ENCODE measurements around the gene B4GAT1. TPM values are rescaled to one million over a fixed set of nuclear protein-coding genes. Genes with fewer than 3 reads are reported as not detected.

The B4GAT1 gene
- total RNA-seq, 1 experiment from 2014 or later: 22.8 TPM

- CTCF ChIA-PET: interaction anchor here (0.7 kb wide), 1 partner anchor 876 kb away, joined by 6 read pairs; no protein-coding TSS in a partner anchor
- TF ChIP-seq CTCF (conservative IDR thresholded peaks at IDR 0.05) (no peak), EZH2 (IDR thresholded peaks at IDR 0.05; ENCODE audit: low read depth) (no peak)
- BruUV-seq (replicated peaks): no TSS peak
These were observed 25.8 kb upstream of the B4GAT1 start for GRCh38 chr11:66373265-66373664.

GRCh38 chr11:66371627-66372415 lies 24.4 kb upstream of the B4GAT1 start, which contains the start of gene SLC29A2:
SLC29A2 (minus strand) TSS chr11:66371760; CDS start chr11:66371591, 169 bp downstream.
- ChIA-PET CTCF (interaction anchor here (1.1 to 1.8 kb wide), 2 partner anchors 14 kb away, joined by 7 to 11 read pairs; no protein-coding TSS in a partner anchor), POLR2A (ENCODE audit: unreplicated experiment) (interaction anchor here (0.5 to 1.0 kb wide), 7 partner anchors 59 to 1008 kb away, joined by 3 to 7 read pairs (median 4); partner anchors contain the start of gene YIF1A)
- intact Hi-C loops (cut with micrococcal nuclease; ENCODE audit: unreplicated experiment): loop anchor here (1.0 to 5.0 kb wide), 3 partner anchors 15 to 60 kb away; partner anchors contain the start of gene BRMS1

More at GRCh38 chr11:66373265-66373664, 25.8 kb upstream of the B4GAT1 start:
- peaks cover 18% of the 10 kb centered on the region for H4K20me1 ChIP-seq (ENCODE audit: insufficient read depth)
- H3K27me3 ChIP-seq (ENCODE audit: insufficient read depth, low read depth): no peaks in the 10 kb centered on the region
- H3K79me2 ChIP-seq (ENCODE audit: low read depth): peaks cover 29% of the 10 kb centered on the region
- intact Hi-C loops (cut with micrococcal nuclease; ENCODE audit: unreplicated experiment): loop anchor here (5.0 kb wide), 1 partner anchor 61 kb away; no protein-coding TSS in a partner anchor
- H3K36me3 ChIP-seq (ENCODE audit: low read depth): peaks cover 2% of the 10 kb centered on the region; the same call in 1 of the 2 replicates
- POLR2A ChIA-PET (ENCODE audit: unreplicated experiment): interaction anchor here (0.7 kb wide), 1 partner anchor 28 kb away, joined by 5 read pairs; no protein-coding TSS in a partner anchor
- peaks cover 24% of the 10 kb centered on the region for H3K4me1 ChIP-seq (replicated peaks; ENCODE audit: insufficient read depth)
- H3K4me3 ChIP-seq: no peak overlapping the region
- H3K9me2 ChIP-seq (ENCODE audit: insufficient read depth): no peaks in the 10 kb centered on the region
- DNase-seq: no peak
- no peak overlapping the region for H3K27ac ChIP-seq
- H3K9me3 ChIP-seq (ENCODE audit: insufficient read depth, low read depth): no peaks in the 10 kb centered on the region
- H3K4me2 ChIP-seq: peak overlapping the region; percentile 13; the same call in 1 of the 2 replicates
- H2AFZ ChIP-seq: no peak overlapping the region
- peaks cover 32% of the 10 kb centered on the region for H3F3A ChIP-seq (ENCODE audit: insufficient read depth, low read depth)

More at GRCh38 chr11:66371627-66372415, 24.4 kb upstream of the B4GAT1 start, which contains the start of gene SLC29A2:
- Histone ChIP-seq H3K79me2 (ENCODE audit: low read depth) (peaks cover 31% of the 10 kb centered on the region), H3K4me1 (replicated peaks; ENCODE audit: insufficient read depth) (peaks cover 24% of the 10 kb centered on the region), H3F3A (ENCODE audit: insufficient read depth, low read depth) (peaks cover 40% of the 10 kb centered on the region), H2AFZ (peak within 1 kb of the TSS; percentile 96), H3K36me3 (ENCODE audit: low read depth) (peaks cover 16% of the 10 kb centered on the region), H3K9me3 (ENCODE audit: insufficient read depth, low read depth) (no peaks in the 10 kb centered on the region), H3K4me3 (peak within 1 kb of the TSS; percentile 95), H4K20me1 (ENCODE audit: insufficient read depth) (peaks cover 32% of the 10 kb centered on the region), H3K27ac (peak within 1 kb of the TSS; percentile 80), H3K4me2 (peak within 1 kb of the TSS; percentile 80), H3K9me2 (ENCODE audit: insufficient read depth) (no peaks in the 10 kb centered on the region), H3K27me3 (ENCODE audit: insufficient read depth, low read depth) (no peaks in the 10 kb centered on the region)
- TF ChIP-seq EZH2 (IDR thresholded peaks at IDR 0.05; ENCODE audit: low read depth) (no peak), CTCF (conservative IDR thresholded peaks at IDR 0.05) (no peak)
- DNase-seq: peak; percentile 93 to 100
- BruUV-seq (replicated peaks): no TSS peak
